GM21619 (cell line): ENCODE data around the gene RAB28.

ENCODE experiments used
- ATAC-seq: cut with Tn5 transposase; IDR thresholded peaks from one replicate; pipeline ENCODE4 v1.9.1; 2021; ENCODE audit not compliant: unreplicated experiment

Gene RAB28

DNA sequence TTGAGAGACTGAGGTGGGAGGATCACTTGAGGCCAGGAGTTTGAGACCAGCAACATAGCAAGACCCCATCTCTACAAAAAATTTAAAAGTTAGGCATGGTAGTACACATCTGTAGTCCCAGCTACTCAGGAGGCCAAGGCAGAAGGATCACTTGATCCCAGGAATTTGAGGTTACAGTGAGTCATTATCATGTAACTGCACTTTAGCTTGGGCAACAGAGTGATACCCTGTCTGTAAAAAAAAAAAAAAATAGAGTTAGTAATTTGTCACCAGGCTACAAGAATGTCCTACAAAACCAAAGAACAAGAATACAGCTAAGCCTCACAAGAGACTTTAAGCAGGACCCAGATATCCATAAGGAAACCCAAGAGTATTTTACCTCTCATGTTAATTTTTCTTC is 27.0 kb upstream of the RAB28 start:
- no peak for ATAC-seq

DNA sequence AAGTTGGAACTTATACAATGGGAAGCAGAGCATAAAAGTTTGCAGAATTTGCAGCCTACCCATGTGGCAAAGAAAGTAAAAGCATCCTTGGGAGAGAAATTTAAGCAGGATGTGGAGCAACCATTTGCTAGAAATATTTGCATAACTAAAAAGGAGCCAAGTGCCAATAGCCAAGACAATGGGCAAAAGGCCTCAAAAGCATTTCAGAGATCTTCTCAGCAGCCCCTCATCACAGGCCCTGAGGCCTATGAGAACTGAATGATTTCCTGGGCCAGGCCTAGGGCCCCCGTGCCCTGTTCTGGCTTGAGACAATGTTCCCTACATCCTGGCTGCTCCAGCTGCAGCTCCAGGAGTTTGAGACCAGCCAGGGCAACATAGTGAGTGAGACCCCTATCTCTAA is 25.3 kb upstream of the RAB28 start:
- ATAC-seq = no peak

- ATAC-seq = no peak
Observed at GRCh38 chr4:13504374-13504773, 20.2 kb upstream of the RAB28 start.

GRCh38 chr4:13498469-13498868 is 14.3 kb upstream of the RAB28 start:
- ATAC-seq = no peak

DNA sequence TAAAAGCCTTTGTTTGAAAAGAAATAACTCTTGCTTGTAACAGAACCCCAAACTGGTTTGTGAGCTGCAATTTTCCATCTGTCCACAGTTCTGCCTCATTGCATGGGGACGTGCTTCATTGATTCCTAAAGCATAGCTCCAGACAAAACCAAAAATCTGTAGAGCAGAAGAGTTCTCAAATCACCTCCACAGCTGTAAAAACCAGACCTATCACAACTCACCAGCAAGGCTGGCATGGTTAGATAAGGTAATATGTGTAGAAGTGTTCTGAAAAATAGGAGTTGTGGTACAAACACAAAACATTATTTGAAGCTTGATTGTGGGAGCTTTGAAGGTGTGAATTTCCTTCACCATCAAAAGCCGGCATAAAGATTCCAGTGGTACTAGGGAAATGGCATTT is 12.5 kb upstream of the RAB28 start:
- no peak for ATAC-seq

- ATAC-seq = no peak
Observed at GRCh38 chr4:13495753-13496152, 11.6 kb upstream of the RAB28 start.

DNA sequence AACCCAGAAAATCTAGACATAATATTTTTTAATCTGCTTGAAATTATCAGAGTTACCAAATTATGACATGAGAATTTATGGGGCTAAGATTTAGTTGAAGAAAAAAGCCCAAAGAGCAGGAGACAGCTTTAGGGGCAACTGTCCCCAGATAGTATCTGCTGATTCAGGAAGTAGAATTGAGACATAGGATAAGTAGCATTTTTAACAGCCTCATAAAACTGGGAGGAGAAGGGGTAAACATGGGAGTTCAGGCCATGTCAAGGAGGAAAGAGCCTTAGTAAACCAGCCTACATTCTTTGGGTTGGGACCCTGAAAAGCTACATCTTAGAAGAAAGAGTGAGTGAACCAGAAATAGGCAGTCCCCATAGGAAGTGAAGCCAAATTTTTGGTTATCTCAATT is 9.7 kb upstream of the RAB28 start:
- no peak for ATAC-seq

DNA sequence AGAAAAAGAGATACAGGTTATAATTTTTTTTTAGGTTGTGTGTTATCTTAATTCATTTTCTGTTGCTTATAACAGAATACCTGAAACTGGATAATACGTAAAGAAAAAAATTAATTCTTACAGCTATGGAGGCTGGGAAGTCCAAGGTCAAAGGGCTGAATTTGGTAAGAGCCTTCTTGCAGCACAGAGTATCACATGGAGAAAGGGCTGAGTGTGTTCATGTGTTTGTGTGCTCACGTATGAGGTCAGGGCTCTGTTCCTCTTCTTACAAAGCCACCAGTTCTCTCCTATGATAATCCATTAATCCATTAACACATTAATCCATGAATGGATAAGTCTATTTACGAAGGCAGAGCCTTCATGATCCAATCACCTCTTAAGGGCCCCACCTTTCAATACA is 8.6 kb upstream of the RAB28 start:
- ATAC-seq = no peak

GRCh38 chr4:13484749-13485221 is 645 bp upstream of the RAB28 start:
- ATAC-seq = peak; percentile 35

GRCh38 chr4:13483768-13484121 is 395 bp downstream of the RAB28 start:
- ATAC-seq = peak; percentile 22

DNA sequence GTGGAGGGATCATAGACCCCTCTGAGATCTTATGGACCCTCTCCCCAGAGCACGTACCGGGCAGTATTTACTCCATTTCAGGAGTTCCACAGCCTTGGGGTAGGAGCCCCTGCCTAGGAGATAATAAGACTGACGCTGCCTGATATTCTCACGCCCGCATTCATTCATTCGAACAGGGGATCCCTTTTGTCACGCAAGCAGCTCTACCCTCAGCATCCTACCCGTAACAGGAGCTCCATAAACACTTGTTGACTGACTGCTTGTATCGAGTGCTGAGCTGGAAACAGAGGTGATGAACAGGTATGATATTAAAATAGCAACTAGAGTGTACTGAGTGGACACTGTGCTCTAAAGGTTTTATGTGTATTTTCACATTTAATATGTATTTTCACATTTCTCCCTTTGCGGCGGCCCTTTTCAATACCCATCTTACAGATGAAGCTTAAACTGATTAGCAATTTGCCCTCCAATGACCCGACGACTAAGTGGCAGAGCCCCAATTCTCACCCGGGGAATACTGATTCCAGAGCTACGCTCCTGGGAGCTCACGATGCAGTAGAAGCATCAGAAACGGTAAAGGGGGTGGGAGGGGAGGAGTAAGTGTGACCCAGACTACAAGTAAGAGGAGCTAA is 888 bp downstream of the RAB28 start:
- ATAC-seq = peak; percentile 2

- ATAC-seq = no peak
Observed at GRCh38 chr4:13481569-13481968, 2.6 kb downstream of the RAB28 start.

DNA sequence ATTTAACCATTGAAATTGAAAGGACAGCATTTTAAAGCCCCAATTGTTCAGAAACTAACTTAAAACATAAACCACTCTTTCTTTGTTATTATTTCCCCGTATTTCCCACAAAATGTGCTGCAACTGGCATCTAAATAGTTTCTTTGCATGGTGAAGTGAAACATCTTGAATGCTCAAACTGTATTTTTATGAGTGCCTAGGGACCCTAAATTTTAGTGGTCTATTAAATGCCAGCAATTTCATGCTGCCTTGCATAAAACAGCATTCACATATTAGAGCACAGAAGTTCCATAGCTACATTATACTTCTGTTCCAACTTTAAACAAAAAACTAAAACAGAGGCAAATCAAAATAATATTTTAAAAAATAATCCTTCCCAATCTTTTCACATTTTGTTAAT is 5.4 kb downstream of the RAB28 start:
- ATAC-seq = no peak

- no peak for ATAC-seq
Observed at GRCh38 chr4:13478131-13478530, 6.0 kb downstream of the RAB28 start.

GRCh38 chr4:13476915-13477314 is 7.2 kb downstream of the RAB28 start:
- peak; percentile 65 for ATAC-seq

- no peak for ATAC-seq
Observed at GRCh38 chr4:13476152-13476551, 8.0 kb downstream of the RAB28 start.

DNA sequence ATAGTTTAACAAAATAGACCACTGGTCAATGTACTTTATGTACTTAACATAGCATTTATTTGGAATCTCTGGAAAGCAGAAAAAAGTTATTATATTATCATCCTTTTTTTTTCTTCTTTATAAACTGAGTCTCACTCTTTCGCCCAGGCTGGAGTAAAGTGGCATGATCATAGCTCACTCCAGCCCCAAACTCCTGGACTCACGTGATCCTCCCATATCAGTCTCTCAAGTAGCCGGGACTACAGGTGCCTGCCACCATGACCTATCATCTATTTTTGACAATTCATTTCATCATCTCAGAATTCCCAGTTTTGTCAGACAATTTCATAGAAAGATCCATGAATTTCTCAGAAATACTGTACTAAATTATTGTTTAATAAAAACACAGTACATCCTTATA is 12.7 kb downstream of the RAB28 start:
- ATAC-seq = no peak

GRCh38 chr4:13470379-13470778 is 13.8 kb downstream of the RAB28 start:
- no peak for ATAC-seq

DNA sequence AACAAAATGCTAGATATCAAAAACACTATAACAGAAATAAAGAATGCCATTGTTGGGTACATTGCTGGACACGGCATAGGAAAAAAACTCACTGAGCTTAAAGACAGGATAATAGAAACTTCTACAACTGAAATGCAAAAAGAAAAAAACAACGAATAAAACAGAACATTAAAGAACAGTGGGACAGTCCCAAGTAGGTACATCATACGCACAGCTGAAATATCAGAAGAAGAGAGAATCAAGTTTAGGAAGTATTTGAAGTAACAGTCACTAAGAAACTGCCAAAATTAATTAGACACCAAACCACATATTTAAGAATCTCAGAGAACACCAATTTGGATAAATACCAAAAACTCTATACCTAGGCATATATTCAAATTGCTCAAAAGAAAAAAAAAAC is 19.2 kb downstream of the RAB28 start:
- ATAC-seq = no peak

DNA sequence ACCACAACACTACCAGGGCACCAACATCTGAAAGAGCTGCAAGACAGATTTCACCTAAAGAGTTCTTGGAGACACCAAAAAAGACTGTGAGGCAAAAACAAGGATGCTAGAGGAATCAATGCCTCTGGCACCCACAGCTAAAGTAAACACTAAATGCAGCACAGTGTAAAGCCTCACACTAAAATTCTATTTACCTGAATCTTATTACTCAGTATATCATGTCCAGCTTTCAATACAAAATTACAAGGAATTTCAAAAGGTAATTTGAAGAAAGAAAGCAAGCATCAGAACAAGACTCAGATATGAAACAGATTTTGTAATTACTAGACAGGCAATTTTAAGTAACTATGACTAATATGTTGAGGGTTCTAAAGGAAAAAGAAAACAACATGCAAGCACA is 19.6 kb downstream of the RAB28 start:
- no peak for ATAC-seq

- ATAC-seq = no peak
Observed at GRCh38 chr4:13461191-13461905, 22.8 kb downstream of the RAB28 start.

DNA sequence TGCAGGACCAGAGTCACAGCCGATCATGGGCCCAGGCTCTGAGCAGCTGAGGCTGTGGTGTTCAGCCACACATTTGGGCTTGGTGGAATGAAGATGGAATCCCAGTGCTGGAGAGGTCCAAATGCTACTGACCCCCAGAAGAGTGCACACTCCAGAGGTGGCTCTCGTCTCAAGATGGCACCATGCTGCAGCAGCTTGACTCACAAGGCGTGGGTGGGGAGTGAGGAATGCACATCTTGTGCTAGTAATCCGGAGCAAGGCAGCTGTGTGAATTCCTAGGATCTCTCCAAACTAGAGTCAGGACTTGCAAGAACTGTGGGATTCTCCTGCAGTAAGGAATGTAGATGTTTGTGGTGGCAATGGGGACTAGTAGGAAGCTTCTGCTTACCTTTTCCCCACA is 28.7 kb downstream of the RAB28 start:
- no peak for ATAC-seq

DNA sequence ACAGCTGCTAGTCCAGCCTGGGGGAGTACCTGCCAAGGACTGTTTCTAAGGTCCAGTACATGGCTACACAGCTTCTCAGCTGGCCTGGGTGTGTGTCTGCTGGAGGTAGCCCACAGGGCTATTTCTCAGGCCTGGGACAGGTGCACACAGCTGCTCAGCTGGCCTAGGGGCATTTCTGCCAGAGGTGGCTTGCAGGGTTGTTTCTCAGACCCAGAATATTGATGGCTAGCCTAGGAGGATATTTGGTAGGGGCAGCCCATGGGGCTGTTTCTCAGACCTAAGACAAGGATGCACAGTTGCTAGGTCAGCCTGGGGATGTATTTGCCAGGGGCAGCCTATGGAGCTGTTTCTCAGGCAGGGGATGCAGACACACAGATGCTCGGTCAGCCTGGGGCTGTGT is 29.4 kb downstream of the RAB28 start:
- ATAC-seq = no peak
